ENCODE measurements around the gene FASTKD3. TPM values are rescaled to one million over a fixed set of nuclear protein-coding genes. Genes with fewer than 3 reads are reported as not detected.

FASTKD3 gene
- total and polyA plus RNA-seq, 2 donors (not counting 3 experiments of a cell fraction or from before 2014, with no cell fraction given): 5.5 to 9.6 TPM

GRCh38 chr5:7851617-7852289 lies 17.1 kb downstream of the FASTKD3 start:
- BruUV-seq (replicated peaks): no TSS peak
- H3K4me1 ChIP-seq (ENCODE audit: control insufficient read depth, extremely low read depth, insufficient read depth, low read length): no peaks in the 10 kb centered on the region
- no peak overlapping the region for H3K9ac ChIP-seq (replicated peaks; ENCODE audit: extremely low read depth, insufficient read depth, low read length)
- dilution Hi-C loops (cut with MboI; ENCODE audit: extremely low pct_ligation_motif_present, low sequenced_read_pairs) (no loop called here), intact Hi-C loops (cut with micrococcal nuclease) (loop anchor here (10.0 kb wide), 1 partner anchor 1087 kb away; no protein-coding TSS in a partner anchor)
- CTCF ChIA-PET: interaction anchor here (1.0 to 1.8 kb wide), 2 partner anchors 8 to 15 kb away, joined by 3 to 9 read pairs; no protein-coding TSS in a partner anchor
- no peak overlapping the region for H2AFZ ChIP-seq (ENCODE audit: low read depth, low read length)
- FAIRE-seq (no peak), DNase-seq (ENCODE audit: low read depth, low spot score) (no peak)
- no peaks in the 10 kb centered on the region for H3K79me2 ChIP-seq (ENCODE audit: control insufficient read depth, insufficient read depth, low read length)
- no peak overlapping the region for H3K4me3 ChIP-seq (replicated peaks in 1 of 3; ENCODE audit: insufficient read depth in 1 of 3, low read depth in 1 of 3, low read length in 3 of 3)
- no peaks in the 10 kb centered on the region for H3K9me3 ChIP-seq (replicated peaks; ENCODE audit: control insufficient read depth, insufficient read depth, low read length)
- POLR2A ChIA-PET: no interaction called here
- no peak for TF ChIP-seq POLR2A (IDR thresholded peaks at IDR 0.05; ENCODE audit: low read depth, low read length)
- TF ChIP-seq MYC (IDR thresholded peaks at IDR 0.05; ENCODE audit: low read depth, low read length): no peak
- TF ChIP-seq POLR2AphosphoS5 (IDR thresholded peaks at IDR 0.05; ENCODE audit: insufficient read depth, low read depth, low read length): no peak
- TF ChIP-seq CTCF (IDR thresholded peaks at IDR 0.05; ENCODE audit: extremely low read depth in 1 of 2, insufficient read depth in 1 of 2, low read depth in 1 of 2, low read length in 2 of 2): no peak
- TF ChIP-seq EZH2 (IDR thresholded peaks at IDR 0.05; ENCODE audit: borderline replicate concordance, low read depth, low read length, severe bottlenecking): no peak
- TF ChIP-seq GATA2 (IDR thresholded peaks at IDR 0.05; ENCODE audit: insufficient read depth, insufficient read length, low read depth, low read length): no peak
- TF ChIP-seq FOS (IDR thresholded peaks at IDR 0.05; ENCODE audit: borderline replicate concordance, insufficient read depth, low read length): no peak
- TF ChIP-seq MAX (IDR thresholded peaks at IDR 0.05; ENCODE audit: insufficient read depth, insufficient read length): no peak
- TF ChIP-seq JUN (IDR thresholded peaks at IDR 0.05; ENCODE audit: borderline replicate concordance, insufficient read depth, insufficient read length, low read depth): no peak
- H3K36me3 ChIP-seq (ENCODE audit: control insufficient read depth in 2 of 2, extremely low read depth in 1 of 2, insufficient read depth in 2 of 2, low read length in 2 of 2): no peaks in the 10 kb centered on the region
- no peaks in the 10 kb centered on the region for H3K9me1 ChIP-seq (replicated peaks; ENCODE audit: control insufficient read depth, extremely low read depth, insufficient read depth, low read length)
- no peak overlapping the region for H3K27ac ChIP-seq (ENCODE audit: insufficient read depth, low read depth, low read length)
- no peak overlapping the region for H3K4me2 ChIP-seq (ENCODE audit: insufficient read depth, low read length)
- H4K20me1 ChIP-seq (replicated peaks; ENCODE audit: control insufficient read depth, extremely low read depth, insufficient read depth, low read length): no peaks in the 10 kb centered on the region
- H3K27me3 ChIP-seq (ENCODE audit: control insufficient read depth in 2 of 2, insufficient read depth in 2 of 2, low read length in 2 of 2): peaks cover 21 to 22% of the 10 kb centered on the region in 2 experiments
